ENCODE results near the gene SCTR.
A peak's percentile ranks its signal among the peaks of the same experiment; 100 is the strongest.

Gene SCTR

GRCh38 chr2:119478188-119478977 lies 45.9 kb downstream of the SCTR start:
- DNase-seq (ENCODE audit: low read depth, low spot score) = no peak
- TF ChIP-seq, protein P1, sequence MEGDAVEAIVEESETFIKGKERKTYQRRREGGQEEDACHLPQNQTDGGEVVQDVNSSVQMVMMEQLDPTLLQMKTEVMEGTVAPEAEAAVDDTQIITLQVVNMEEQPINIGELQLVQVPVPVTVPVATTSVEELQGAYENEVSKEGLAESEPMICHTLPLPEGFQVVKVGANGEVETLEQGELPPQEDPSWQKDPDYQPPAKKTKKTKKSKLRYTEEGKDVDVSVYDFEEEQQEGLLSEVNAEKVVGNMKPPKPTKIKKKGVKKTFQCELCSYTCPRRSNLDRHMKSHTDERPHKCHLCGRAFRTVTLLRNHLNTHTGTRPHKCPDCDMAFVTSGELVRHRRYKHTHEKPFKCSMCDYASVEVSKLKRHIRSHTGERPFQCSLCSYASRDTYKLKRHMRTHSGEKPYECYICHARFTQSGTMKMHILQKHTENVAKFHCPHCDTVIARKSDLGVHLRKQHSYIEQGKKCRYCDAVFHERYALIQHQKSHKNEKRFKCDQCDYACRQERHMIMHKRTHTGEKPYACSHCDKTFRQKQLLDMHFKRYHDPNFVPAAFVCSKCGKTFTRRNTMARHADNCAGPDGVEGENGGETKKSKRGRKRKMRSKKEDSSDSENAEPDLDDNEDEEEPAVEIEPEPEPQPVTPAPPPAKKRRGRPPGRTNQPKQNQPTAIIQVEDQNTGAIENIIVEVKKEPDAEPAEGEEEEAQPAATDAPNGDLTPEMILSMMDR (IDR thresholded peaks at IDR 0.05; ENCODE audit: low read depth, low read length) = no peak
- no peak overlapping the region for H3K4me3 ChIP-seq (ENCODE audit: low read depth, low read length)
- in situ Hi-C loops (cut with HindIII; ENCODE audit: low sequenced_read_pairs) = no loop called here

DNA sequence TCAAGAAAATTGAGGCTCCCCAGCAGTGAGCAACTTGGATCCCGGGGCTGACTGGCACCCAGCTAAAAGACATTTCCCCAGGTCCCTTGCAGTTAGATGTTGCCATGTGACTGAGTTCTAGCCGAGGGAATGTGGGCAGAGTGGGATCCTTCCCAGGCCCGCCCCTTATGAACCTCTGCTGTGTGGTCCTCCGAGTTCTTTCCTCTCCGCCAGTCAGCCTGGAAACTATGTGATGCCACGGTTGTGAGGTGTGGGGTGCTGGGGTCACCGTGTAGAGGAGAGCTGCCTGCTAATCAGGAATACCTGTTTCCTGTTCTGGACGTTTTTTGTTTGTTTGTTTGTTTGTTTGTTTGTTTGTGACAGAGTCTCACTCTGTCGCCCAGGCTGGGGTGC lies 47.2 kb downstream of the SCTR start:
- in situ Hi-C loops (cut with HindIII; ENCODE audit: low sequenced_read_pairs) = no loop called here
- DNase-seq (ENCODE audit: low read depth, low spot score) = no peak
- TF ChIP-seq, protein P1 (IDR thresholded peaks at IDR 0.05; ENCODE audit: low read depth, low read length) = no peak
- H3K4me3 ChIP-seq (ENCODE audit: low read depth, low read length) = no peak overlapping the region

DNA sequence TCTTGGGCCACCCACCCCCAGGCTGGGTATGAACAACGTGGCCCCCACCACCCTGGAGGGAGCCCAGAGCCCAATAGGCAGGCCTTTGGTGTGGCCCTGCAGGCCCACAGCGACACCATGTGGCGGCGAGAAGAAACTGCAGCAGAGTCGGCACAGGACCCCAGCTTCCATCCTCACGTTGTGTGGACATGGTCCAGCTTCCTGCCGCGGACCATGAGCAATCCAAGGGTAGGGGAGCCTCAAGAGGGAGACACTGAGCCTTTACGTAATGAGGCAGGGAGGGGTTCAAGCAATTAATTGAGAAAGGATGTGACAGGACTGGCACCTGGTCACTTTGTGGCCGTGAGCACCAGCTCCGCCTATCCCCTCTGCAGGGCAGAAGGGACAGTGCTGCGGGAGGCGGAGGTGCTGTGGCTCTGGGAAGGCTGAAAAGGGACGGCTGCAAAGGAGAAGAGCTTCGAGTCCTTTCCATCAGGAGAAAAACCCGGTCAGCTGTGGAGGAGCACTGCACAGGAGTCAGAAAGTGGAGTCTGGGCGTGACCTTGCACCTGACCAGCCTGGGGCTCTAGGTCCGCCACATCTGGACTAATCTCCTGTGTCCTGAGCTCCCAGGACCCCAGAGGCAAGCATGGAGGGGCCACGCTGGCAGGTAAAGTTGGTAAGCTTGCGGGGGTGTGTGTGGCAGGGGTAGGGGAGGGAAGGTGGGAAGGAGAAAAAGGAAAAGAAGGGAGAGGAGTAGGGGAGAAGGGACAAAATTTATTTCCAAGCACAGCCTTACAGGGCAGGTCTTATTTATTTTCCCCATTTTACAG lies 47.8 kb downstream of the SCTR start:
- no peak overlapping the region for H3K4me3 ChIP-seq (ENCODE audit: low read depth, low read length)
- TF ChIP-seq, protein P1 (IDR thresholded peaks at IDR 0.05; ENCODE audit: low read depth, low read length) = peak; percentile 94
- peak; percentile 62 for DNase-seq (ENCODE audit: low read depth, low spot score)
- in situ Hi-C loops (cut with HindIII; ENCODE audit: low sequenced_read_pairs) = no loop called here

DNA sequence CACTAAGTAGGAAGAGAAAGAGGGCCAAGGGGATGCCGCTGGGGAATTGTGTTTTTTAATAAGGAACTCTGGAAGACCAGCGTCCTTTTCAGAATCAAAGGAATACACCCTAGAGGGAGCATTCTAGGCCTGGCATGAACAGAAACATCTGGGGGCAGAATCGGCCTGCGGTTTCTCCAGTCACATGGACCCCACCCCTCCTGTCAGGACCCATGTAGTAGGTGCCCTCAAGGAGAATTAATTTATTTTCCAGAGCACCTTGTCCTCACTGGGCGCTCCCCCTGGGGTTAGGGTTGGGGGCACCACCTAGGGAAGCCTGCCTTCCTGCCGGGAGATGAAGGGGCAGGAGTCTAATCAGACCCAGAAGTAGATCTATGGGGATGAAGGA lies 48.4 kb downstream of the SCTR start:
- in situ Hi-C loops (cut with HindIII; ENCODE audit: low sequenced_read_pairs) = no loop called here

DNA sequence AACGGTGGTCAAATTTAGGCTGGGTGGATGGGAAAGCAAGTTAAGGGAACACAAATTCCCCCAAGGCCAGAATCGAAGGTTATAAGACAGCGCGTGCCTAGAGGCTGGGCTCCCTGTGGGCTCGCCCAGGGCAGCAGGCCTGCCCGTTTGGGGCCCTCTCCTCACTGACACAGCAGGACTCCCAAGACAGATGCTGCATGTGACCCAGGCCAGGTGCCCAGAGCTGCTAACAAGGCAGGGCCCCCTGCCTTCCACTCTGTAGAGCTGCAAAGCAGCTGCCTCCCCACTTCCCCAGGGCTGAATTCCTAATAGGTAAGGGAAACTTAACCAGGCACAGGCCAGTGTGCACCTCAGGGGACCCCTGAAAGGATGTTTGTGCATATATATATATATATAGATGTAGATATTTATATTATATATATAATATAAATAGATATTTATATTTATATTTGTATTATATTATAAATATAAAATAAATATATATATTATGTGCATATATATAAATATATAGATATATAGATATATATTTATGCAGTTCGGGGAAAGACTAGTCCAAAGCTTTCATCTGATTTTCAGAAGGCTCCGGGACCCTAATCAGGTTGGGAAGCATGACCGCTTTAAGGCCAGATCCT lies 48.9 kb downstream of the SCTR start:
- DNase-seq (ENCODE audit: low read depth, low spot score) = no peak
- TF ChIP-seq, protein P1 (IDR thresholded peaks at IDR 0.05; ENCODE audit: low read depth, low read length) = no peak
- H3K4me3 ChIP-seq (ENCODE audit: low read depth, low read length) = no peak overlapping the region
- in situ Hi-C loops (cut with HindIII; ENCODE audit: low sequenced_read_pairs) = no loop called here

More for the DNA sequence above, 48.4 kb downstream of the SCTR start:
- DNase-seq (ENCODE audit: low read depth, low spot score) = no peak
- TF ChIP-seq, protein P1 (IDR thresholded peaks at IDR 0.05; ENCODE audit: low read depth, low read length) = no peak
- no peak overlapping the region for H3K4me3 ChIP-seq (ENCODE audit: low read depth, low read length)

GRCh38 chr2:119474371-119475224 lies 49.7 kb downstream of the SCTR start:
- no peak for DNase-seq (ENCODE audit: low read depth, low spot score)
- TF ChIP-seq, protein P1 (IDR thresholded peaks at IDR 0.05; ENCODE audit: low read depth, low read length) = no peak
- H3K4me3 ChIP-seq (ENCODE audit: low read depth, low read length) = no peak overlapping the region
- in situ Hi-C loops (cut with HindIII; ENCODE audit: low sequenced_read_pairs) = no loop called here
